Measurements from ENCODE around the gene TF. TPM values are rescaled to one million over a fixed set of nuclear protein-coding genes. Genes with fewer than 3 reads are reported as not detected.
A peak's percentile ranks its signal among the peaks of the same experiment; 100 is the strongest.

Gene TF
- polyA plus RNA-seq, 3 donors: 0.73 TPM; not detected in 2

DNA sequence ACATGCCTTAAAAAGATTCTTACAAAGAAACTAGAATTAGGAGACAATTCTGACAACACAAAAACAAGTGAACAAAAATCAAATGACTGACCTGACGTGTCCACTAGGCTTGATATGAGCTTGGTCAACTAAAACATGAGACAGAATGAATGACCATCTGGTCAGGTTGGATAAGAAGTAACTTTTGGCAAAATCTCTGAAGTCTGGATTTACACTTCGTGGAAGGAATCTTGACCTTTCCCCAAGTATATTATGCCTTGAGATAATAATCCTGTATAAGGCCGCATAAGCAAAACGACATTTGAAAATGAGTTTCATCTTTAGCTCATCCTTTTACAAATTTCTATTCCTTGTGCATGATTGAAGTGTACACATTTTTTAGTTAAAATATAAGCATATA is 1.1 kb upstream of the TF start:
- peaks cover 0 to 2% (median 0%) of the 10 kb centered on the region in 7 donors for H3K9me3 Mint-ChIP-seq
- H3K36me3 Mint-ChIP-seq: no peaks in the 10 kb centered on the region
- no peak overlapping the region for H3K9ac ChIP-seq (ENCODE audit: insufficient read depth, low read length, poor library complexity, severe bottlenecking)
- H3K4me3 Mint-ChIP-seq: peak overlapping the region in 1 of 2 donors; percentile 7
- H3K27me3 Mint-ChIP-seq (ENCODE audit: low read depth in 3 of 3): peaks cover 37 to 51% (median 49%) of the 10 kb centered on the region in 3 donors
- no peaks in the 10 kb centered on the region for H3K79me2 ChIP-seq (ENCODE audit: insufficient read depth, low read length)
- DNase-seq: no peak
- WGBS (ENCODE audit: insufficient coverage): no CpG with 5 or more reads among the region's 4 CpGs
- no peak overlapping the region for H3K4me3 ChIP-seq (replicated peaks in 1 of 3; ENCODE audit: low read depth in 2 of 3, low read length in 3 of 3)
- no peak overlapping the region for H3K4me2 ChIP-seq (replicated peaks; ENCODE audit: extremely low read depth, low read length, poor library complexity, severe bottlenecking)
- no peaks in the 10 kb centered on the region for H3K36me3 ChIP-seq (replicated peaks in 1 of 2; ENCODE audit: control insufficient read depth in 1 of 2, insufficient read depth in 2 of 2, low read length in 2 of 2)
- H3K27me3 ChIP-seq (ENCODE audit: control insufficient read depth in 2 of 2, insufficient read depth in 2 of 2, low read length in 2 of 2): peaks cover 6 to 29% of the 10 kb centered on the region in 2 donors
- H4K20me1 ChIP-seq (ENCODE audit: insufficient read depth, low read length): no peaks in the 10 kb centered on the region
- intact Hi-C loops (cut with micrococcal nuclease): no loop called here
- TF ChIP-seq, protein P1, sequence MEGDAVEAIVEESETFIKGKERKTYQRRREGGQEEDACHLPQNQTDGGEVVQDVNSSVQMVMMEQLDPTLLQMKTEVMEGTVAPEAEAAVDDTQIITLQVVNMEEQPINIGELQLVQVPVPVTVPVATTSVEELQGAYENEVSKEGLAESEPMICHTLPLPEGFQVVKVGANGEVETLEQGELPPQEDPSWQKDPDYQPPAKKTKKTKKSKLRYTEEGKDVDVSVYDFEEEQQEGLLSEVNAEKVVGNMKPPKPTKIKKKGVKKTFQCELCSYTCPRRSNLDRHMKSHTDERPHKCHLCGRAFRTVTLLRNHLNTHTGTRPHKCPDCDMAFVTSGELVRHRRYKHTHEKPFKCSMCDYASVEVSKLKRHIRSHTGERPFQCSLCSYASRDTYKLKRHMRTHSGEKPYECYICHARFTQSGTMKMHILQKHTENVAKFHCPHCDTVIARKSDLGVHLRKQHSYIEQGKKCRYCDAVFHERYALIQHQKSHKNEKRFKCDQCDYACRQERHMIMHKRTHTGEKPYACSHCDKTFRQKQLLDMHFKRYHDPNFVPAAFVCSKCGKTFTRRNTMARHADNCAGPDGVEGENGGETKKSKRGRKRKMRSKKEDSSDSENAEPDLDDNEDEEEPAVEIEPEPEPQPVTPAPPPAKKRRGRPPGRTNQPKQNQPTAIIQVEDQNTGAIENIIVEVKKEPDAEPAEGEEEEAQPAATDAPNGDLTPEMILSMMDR (IDR thresholded peaks at IDR 0.05): no peak
- no peaks in the 10 kb centered on the region for H3K4me1 Mint-ChIP-seq
- no peak overlapping the region for H2AFZ ChIP-seq (ENCODE audit: insufficient read depth, low read depth, low read length, poor library complexity, severe bottlenecking)
- no peaks in the 10 kb centered on the region for H3K4me1 ChIP-seq (ENCODE audit: control insufficient read depth in 1 of 2, insufficient read depth in 2 of 2, low read length in 2 of 2)
- H3K9me3 ChIP-seq (replicated peaks in 1 of 2; ENCODE audit: control insufficient read depth in 1 of 2, insufficient read depth in 1 of 2, low read length in 2 of 2): no peaks in the 10 kb centered on the region
- H3K27ac ChIP-seq (ENCODE audit: low read depth in 1 of 2, low read length in 2 of 2): no peak overlapping the region
- no peak overlapping the region for H3K27ac Mint-ChIP-seq

DNA sequence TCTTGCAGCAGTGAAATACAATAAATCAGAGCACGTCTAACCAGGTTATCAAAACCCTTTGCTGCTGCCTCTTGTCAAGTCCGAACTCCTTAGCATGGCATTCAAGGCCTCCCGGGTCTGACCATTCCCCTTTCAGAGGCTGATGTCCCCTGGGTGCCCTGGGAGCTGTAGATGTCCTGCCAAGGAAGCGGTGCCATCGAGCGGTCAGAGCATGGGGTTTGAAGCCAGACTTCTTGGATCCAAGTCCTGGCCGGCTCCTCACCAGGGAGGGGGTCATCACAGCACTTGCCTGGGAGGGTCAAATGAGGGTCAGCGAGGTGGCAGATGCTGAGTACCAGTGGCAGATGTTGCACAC is 496 bp downstream of the TF start:
- Histone ChIP-seq H3K79me2 (ENCODE audit: insufficient read depth, low read length) (no peaks in the 10 kb centered on the region), H3K36me3 (replicated peaks in 1 of 2; ENCODE audit: control insufficient read depth in 1 of 2, insufficient read depth in 2 of 2, low read length in 2 of 2) (no peaks in the 10 kb centered on the region), H3K4me1 (ENCODE audit: control insufficient read depth in 1 of 2, insufficient read depth in 2 of 2, low read length in 2 of 2) (no peaks in the 10 kb centered on the region), H3K4me2 (replicated peaks; ENCODE audit: extremely low read depth, low read length, poor library complexity, severe bottlenecking) (no peak overlapping the region), H3K9me3 (replicated peaks in 1 of 2; ENCODE audit: control insufficient read depth in 1 of 2, insufficient read depth in 1 of 2, low read length in 2 of 2) (no peaks in the 10 kb centered on the region), H3K9ac (ENCODE audit: insufficient read depth, low read length, poor library complexity, severe bottlenecking) (no peak overlapping the region), H3K27ac (ENCODE audit: low read depth in 1 of 2, low read length in 2 of 2) (no peak overlapping the region), H4K20me1 (ENCODE audit: insufficient read depth, low read length) (no peaks in the 10 kb centered on the region), H3K4me3 (replicated peaks in 1 of 3; ENCODE audit: low read depth in 2 of 3, low read length in 3 of 3) (no peak overlapping the region), H2AFZ (ENCODE audit: insufficient read depth, low read depth, low read length, poor library complexity, severe bottlenecking) (no peak overlapping the region), H3K27me3 (ENCODE audit: control insufficient read depth in 2 of 2, insufficient read depth in 2 of 2, low read length in 2 of 2) (peaks cover 6 to 29% of the 10 kb centered on the region in 2 donors)
- intact Hi-C loops (cut with micrococcal nuclease): no loop called here
- Mint-ChIP-seq H3K36me3 (no peaks in the 10 kb centered on the region), H3K4me1 (no peaks in the 10 kb centered on the region), H3K27me3 (ENCODE audit: low read depth in 3 of 3) (peaks cover 37 to 53% (median 51%) of the 10 kb centered on the region in 3 donors), H3K9me3 (no peaks in the 10 kb centered on the region), H3K27ac (no peak overlapping the region), H3K4me3 (peak overlapping the region in 1 of 2 donors; percentile 74)
- TF ChIP-seq, protein P1 (IDR thresholded peaks at IDR 0.05): no peak
- WGBS (ENCODE audit: insufficient coverage): 93% methylated on average over 8 of the region's 8 CpGs
- DNase-seq: no peak

All from CD14-positive monocyte (primary cell).